AG09309 (cell line): Measurements from ENCODE around the gene ATIC.

Source experiments
- DNase-seq: peaks from one replicate; pipeline ENCODE4 v3.0.0-alpha.2; 2010; ENCODE audit warnings: low read depth
- H3K4me3 ChIP-seq: 2 replicates; pipeline ENCODE4 v1.5.1; 2011; ENCODE audit warnings: mild to moderate bottlenecking, low read depth, low read length, moderate library complexity; ENCODE audit not compliant: control insufficient read depth
- CTCF ChIP-seq: IDR thresholded peaks from 2 replicates; pipeline ENCODE4 v1.5.1; 2011; ENCODE audit warnings: mild to moderate bottlenecking, low read depth, low read length, inconsistent platforms; ENCODE audit not compliant: insufficient read depth, control insufficient read depth; ENCODE audit errors: missing control alignments

The ATIC gene

GRCh38 chr2:215386566-215386965 lies 74.7 kb downstream of the ATIC start:
- no peak for TF ChIP-seq CTCF
- no peak for DNase-seq
- no peak overlapping the region for H3K4me3 ChIP-seq

GRCh38 chr2:215388002-215388728 lies 76.3 kb downstream of the ATIC start:
- H3K4me3 ChIP-seq = no peak overlapping the region
- DNase-seq = no peak
- TF ChIP-seq CTCF = no peak

GRCh38 chr2:215390550-215390913 lies 78.7 kb downstream of the ATIC start:
- TF ChIP-seq CTCF = no peak
- DNase-seq = no peak
- no peak overlapping the region for H3K4me3 ChIP-seq

- H3K4me3 ChIP-seq = no peak overlapping the region
- DNase-seq = no peak
Observed at GRCh38 chr2:215391531-215391930, 79.7 kb downstream of the ATIC start.

GRCh38 chr2:215392164-215392563 lies 80.3 kb downstream of the ATIC start:
- no peak for DNase-seq
- no peak overlapping the region for H3K4me3 ChIP-seq
- TF ChIP-seq CTCF = no peak

More at GRCh38 chr2:215391531-215391930, 79.7 kb downstream of the ATIC start:
- TF ChIP-seq CTCF = no peak

GRCh38 chr2:215392687-215393270 lies 80.9 kb downstream of the ATIC start:
- no peak overlapping the region for H3K4me3 ChIP-seq
- no peak for DNase-seq
- TF ChIP-seq CTCF = no peak
